ENCODE results near the gene CCDC57.

Gene CCDC57

GRCh38 chr17:82170412-82170961 is 42.2 kb downstream of the CCDC57 start:
- Histone ChIP-seq H3K9me3 (ENCODE audit: insufficient read depth, low read length) (no peaks in the 10 kb centered on the region), H3K4me1 (ENCODE audit: low read length) (no peaks in the 10 kb centered on the region), H3K4me3 (ENCODE audit: low read length) (no peak overlapping the region), H3K27me3 (ENCODE audit: low read depth, low read length) (no peaks in the 10 kb centered on the region), H3K36me3 (replicated peaks; ENCODE audit: low read depth, low read length) (no peaks in the 10 kb centered on the region), H3K4me2 (ENCODE audit: low read length) (no peak overlapping the region), H3K27ac (ENCODE audit: low read length) (no peak overlapping the region), H4K20me1 (ENCODE audit: insufficient read depth, low read length) (no peaks in the 10 kb centered on the region), H3K9ac (ENCODE audit: low read length) (no peak overlapping the region), H3K79me2 (ENCODE audit: low read length) (no peaks in the 10 kb centered on the region), H2AFZ (ENCODE audit: low read depth, low read length) (no peak overlapping the region)
- TF ChIP-seq CTCF (IDR thresholded peaks at IDR 0.05; ENCODE audit: low read depth, low read length), result no peak
- TF ChIP-seq EZH2phosphoT487 (IDR thresholded peaks at IDR 0.05; ENCODE audit: low read depth), result no peak

GRCh38 chr17:82168568-82168967 is 44.1 kb downstream of the CCDC57 start:
- no peak for TF ChIP-seq CTCF (IDR thresholded peaks at IDR 0.05; ENCODE audit: low read depth, low read length)
- no peak for TF ChIP-seq EZH2phosphoT487 (IDR thresholded peaks at IDR 0.05; ENCODE audit: low read depth)
- H3K79me2 ChIP-seq (ENCODE audit: low read length), result no peaks in the 10 kb centered on the region
- no peaks in the 10 kb centered on the region for H4K20me1 ChIP-seq (ENCODE audit: insufficient read depth, low read length)
- no peak overlapping the region for H3K4me2 ChIP-seq (ENCODE audit: low read length)
- no peak overlapping the region for H3K27ac ChIP-seq (ENCODE audit: low read length)
- no peaks in the 10 kb centered on the region for H3K36me3 ChIP-seq (replicated peaks; ENCODE audit: low read depth, low read length)
- H3K27me3 ChIP-seq (ENCODE audit: low read depth, low read length), result no peaks in the 10 kb centered on the region
- no peak overlapping the region for H2AFZ ChIP-seq (ENCODE audit: low read depth, low read length)
- no peaks in the 10 kb centered on the region for H3K9me3 ChIP-seq (ENCODE audit: insufficient read depth, low read length)
- no peaks in the 10 kb centered on the region for H3K4me1 ChIP-seq (ENCODE audit: low read length)
- H3K4me3 ChIP-seq (ENCODE audit: low read length), result no peak overlapping the region
- no peak overlapping the region for H3K9ac ChIP-seq (ENCODE audit: low read length)

GRCh38 chr17:82167028-82167427 is 45.6 kb downstream of the CCDC57 start:
- Histone ChIP-seq H4K20me1 (ENCODE audit: insufficient read depth, low read length) (no peaks in the 10 kb centered on the region), H3K27ac (ENCODE audit: low read length) (no peak overlapping the region), H3K27me3 (ENCODE audit: low read depth, low read length) (no peaks in the 10 kb centered on the region), H3K9me3 (ENCODE audit: insufficient read depth, low read length) (no peaks in the 10 kb centered on the region), H3K4me1 (ENCODE audit: low read length) (no peaks in the 10 kb centered on the region), H3K9ac (ENCODE audit: low read length) (no peak overlapping the region), H3K36me3 (replicated peaks; ENCODE audit: low read depth, low read length) (no peaks in the 10 kb centered on the region), H2AFZ (ENCODE audit: low read depth, low read length) (no peak overlapping the region), H3K4me3 (ENCODE audit: low read length) (no peak overlapping the region), H3K4me2 (ENCODE audit: low read length) (no peak overlapping the region), H3K79me2 (ENCODE audit: low read length) (no peaks in the 10 kb centered on the region)
- TF ChIP-seq CTCF (IDR thresholded peaks at IDR 0.05; ENCODE audit: low read depth, low read length) (no peak), EZH2phosphoT487 (IDR thresholded peaks at IDR 0.05; ENCODE audit: low read depth) (no peak)

GRCh38 chr17:82164853-82165252 is 47.8 kb downstream of the CCDC57 start:
- H3K4me2 ChIP-seq (ENCODE audit: low read length), result no peak overlapping the region

More at GRCh38 chr17:82164853-82165252, 47.8 kb downstream of the CCDC57 start:
- Histone ChIP-seq H3K9me3 (ENCODE audit: insufficient read depth, low read length) (no peaks in the 10 kb centered on the region), H3K36me3 (replicated peaks; ENCODE audit: low read depth, low read length) (peaks cover 4% of the 10 kb centered on the region), H3K79me2 (ENCODE audit: low read length) (no peaks in the 10 kb centered on the region), H4K20me1 (ENCODE audit: insufficient read depth, low read length) (no peaks in the 10 kb centered on the region), H3K4me3 (ENCODE audit: low read length) (no peak overlapping the region), H3K27ac (ENCODE audit: low read length) (no peak overlapping the region), H3K4me1 (ENCODE audit: low read length) (no peaks in the 10 kb centered on the region), H3K9ac (ENCODE audit: low read length) (no peak overlapping the region), H3K27me3 (ENCODE audit: low read depth, low read length) (no peaks in the 10 kb centered on the region), H2AFZ (ENCODE audit: low read depth, low read length) (no peak overlapping the region)
- TF ChIP-seq EZH2phosphoT487 (IDR thresholded peaks at IDR 0.05; ENCODE audit: low read depth) (no peak), CTCF (IDR thresholded peaks at IDR 0.05; ENCODE audit: low read depth, low read length) (no peak)

Measured in OCI-LY3 (cell line).